Uterus (tissue), 4 donors: ENCODE results near the gene SPATA46. TPM values are rescaled to one million over a fixed set of nuclear protein-coding genes. Genes with fewer than 3 reads are reported as not detected.

Source experiments
- DNase-seq, 2 donors: peaks; one replicate each; pipeline ENCODE4 v3.0.0-alpha.2; 2019 to 2020
- H3K27ac ChIP-seq, 2 donors: fragments of 200-600 bp; sonication (generic); 1 replicate in 1 of 2; 2 replicates in 1 of 2; pipeline ENCODE4 v1.5.1; 2016 to 2018
- H3K27me3 ChIP-seq, 2 donors: fragments of 200-600 bp; sonication (generic); one replicate each; pipeline ENCODE4 v1.5.1; 2018 to 2019; ENCODE audit warnings: control low read depth in 1 of 2
- H3K36me3 ChIP-seq, 2 donors: fragments of 200-600 bp; sonication (generic); one replicate each; pipeline ENCODE4 v1.5.1; 2019; ENCODE audit warnings: control low read depth in 1 of 2
- H3K4me1 ChIP-seq, 2 donors: fragments of 200-600 bp; sonication (generic); one replicate each; pipeline ENCODE4 v1.5.1; 2018 to 2019; ENCODE audit warnings: control low read depth in 1 of 2
- H3K4me3 ChIP-seq, 2 donors: fragments of 200-600 bp; sonication (generic); 1 replicate in 1 of 2; 2 replicates in 1 of 2; pipeline ENCODE4 v1.5.1; 2018 to 2019; ENCODE audit warnings: mild to moderate bottlenecking in 1 of 2
- H3K9me3 ChIP-seq, 2 donors: fragments of 200-600 bp; sonication (generic); one replicate each; pipeline ENCODE4 v1.5.1; 2019; ENCODE audit warnings: control low read depth in 1 of 2
- CTCF ChIP-seq, 4 experiments: fragments of 200-600 bp in 2 of 4; fragments of 450-650 bp in 2 of 4; sonication (generic) in 2 of 4; IDR thresholded peaks; one replicate each; pipeline ENCODE4 v1.5.1; 2016 to 2019; ENCODE audit warnings: antibody characterized with exemption in 4 of 4, mild to moderate bottlenecking in 2 of 4, moderate library complexity in 1 of 4
- POLR2A ChIP-seq, 2 donors: fragments of 450-650 bp; IDR thresholded peaks; one replicate each; pipeline ENCODE4 v1.6.1; 2016; ENCODE audit warnings: antibody characterized with exemption in 2 of 2, mild to moderate bottlenecking in 1 of 2, moderate library complexity in 1 of 2
- intact Hi-C: fragments of 100-400 bp; cut with DNase I; formaldehyde crosslinking; loops from one replicate; pipeline ENCODE4 v1.15.1; 2023; ENCODE audit warnings: low total_unique reads
- total RNA-seq, 4 donors: library from RNA; depleted of rRNA in 3 of 4; stranded (reverse); fragments of >200 nt in 3 of 4; gene quantifications; one replicate each; pipeline versions ENCODE4 v1.1.0 to v1.2.4, GENCODE V29; 2014 to 2023
- donor health status: DM: yes; HTN: yes; CAD: no.

SPATA46 gene
- total RNA-seq, 4 donors from 2014 or later = not detected

- Histone ChIP-seq H3K27me3 (no peaks in the 10 kb centered on the region), H3K4me3 (no peak overlapping the region), H3K9me3 (no peaks in the 10 kb centered on the region), H3K36me3 (no peaks in the 10 kb centered on the region), H3K4me1 (no peaks in the 10 kb centered on the region), H3K27ac (no peak overlapping the region)
- intact Hi-C loops = no loop called here
- no peak for DNase-seq
- TF ChIP-seq POLR2A (IDR thresholded peaks at IDR 0.05) (no peak), CTCF (IDR thresholded peaks at IDR 0.05) (no peak)
Measured at GRCh38 chr1:162365284-162366020, 11.2 kb downstream of the SPATA46 start.

GRCh38 chr1:162364498-162364897, 12.2 kb downstream of the SPATA46 start:
- H3K27me3 ChIP-seq = no peaks in the 10 kb centered on the region
- H3K27ac ChIP-seq = no peak overlapping the region
- TF ChIP-seq POLR2A (IDR thresholded peaks at IDR 0.05) (no peak), CTCF (IDR thresholded peaks at IDR 0.05) (no peak)
- H3K9me3 ChIP-seq = no peaks in the 10 kb centered on the region
- H3K4me1 ChIP-seq = no peaks in the 10 kb centered on the region
- DNase-seq = no peak
- intact Hi-C loops = no loop called here
- no peak overlapping the region for H3K4me3 ChIP-seq
- no peaks in the 10 kb centered on the region for H3K36me3 ChIP-seq

GRCh38 chr1:162363823-162364222, 12.8 kb downstream of the SPATA46 start:
- TF ChIP-seq POLR2A (IDR thresholded peaks at IDR 0.05) (no peak), CTCF (IDR thresholded peaks at IDR 0.05) (no peak)
- Histone ChIP-seq H3K4me1 (no peaks in the 10 kb centered on the region), H3K27me3 (no peaks in the 10 kb centered on the region), H3K9me3 (no peaks in the 10 kb centered on the region), H3K4me3 (no peak overlapping the region), H3K36me3 (no peaks in the 10 kb centered on the region), H3K27ac (no peak overlapping the region)
- intact Hi-C loops = no loop called here
- DNase-seq = no peak

- TF ChIP-seq POLR2A (IDR thresholded peaks at IDR 0.05) = no peak
- TF ChIP-seq CTCF (IDR thresholded peaks at IDR 0.05) = no peak
- Histone ChIP-seq H3K9me3 (no peaks in the 10 kb centered on the region), H3K4me1 (no peaks in the 10 kb centered on the region), H3K27me3 (no peaks in the 10 kb centered on the region), H3K27ac (no peak overlapping the region), H3K36me3 (no peaks in the 10 kb centered on the region), H3K4me3 (no peak overlapping the region)
- intact Hi-C loops = no loop called here
- DNase-seq = no peak
Measured at GRCh38 chr1:162361349-162361748, 15.3 kb downstream of the SPATA46 start.

- Histone ChIP-seq H3K27ac (no peak overlapping the region), H3K4me3 (no peak overlapping the region), H3K27me3 (no peaks in the 10 kb centered on the region), H3K4me1 (no peaks in the 10 kb centered on the region), H3K9me3 (no peaks in the 10 kb centered on the region), H3K36me3 (no peaks in the 10 kb centered on the region)
- no peak for DNase-seq
- intact Hi-C loops = no loop called here
- no peak for TF ChIP-seq POLR2A (IDR thresholded peaks at IDR 0.05)
- TF ChIP-seq CTCF (IDR thresholded peaks at IDR 0.05) = no peak
Measured at GRCh38 chr1:162360874-162361260, 15.8 kb downstream of the SPATA46 start.
